Activated naive CD8-positive, alpha-beta T cell treated with anti-CD3 and anti-CD28 coated beads, Interleukin-2, amount 50 U/mL, for 16 hours (primary cell): Measurements from ENCODE around the gene FOXP1.
"Not testable (repeated sequence)": the region's sequence is repeated elsewhere in the genome, so short reads cannot be mapped to it uniquely, and the experiment has no call there.

Experiments
- DNase-seq: peaks from one replicate; pipeline ENCODE4 v3.0.0-alpha.2; 2020; ENCODE audit warnings: low read depth, low spot score

FOXP1 gene

GRCh38 chr3:71451812-71452211 is 131.7 kb downstream of the FOXP1 start:
- DNase-seq: no peak

- DNase-seq: no peak
Observed at GRCh38 chr3:71451060-71451459, 132.5 kb downstream of the FOXP1 start.

DNA sequence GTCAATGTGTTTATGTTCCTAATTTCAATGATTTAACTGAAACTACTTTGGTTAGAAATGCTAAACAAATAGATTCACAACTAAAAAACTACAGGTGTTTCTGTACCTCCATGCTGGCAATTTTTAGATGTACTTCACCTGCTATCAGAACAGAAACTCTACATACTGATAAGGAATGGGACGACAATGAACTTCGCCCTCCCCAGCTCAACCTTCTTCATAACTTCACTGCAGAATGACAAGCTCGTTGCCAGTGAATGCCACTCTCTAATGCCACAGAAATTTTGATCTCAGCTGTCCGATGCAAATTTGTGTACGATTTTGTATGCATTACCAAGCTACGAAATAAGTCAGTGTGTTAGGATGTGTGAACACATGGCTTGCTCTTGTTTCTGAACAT is 133.4 kb downstream of the FOXP1 start:
- no peak for DNase-seq

DNA sequence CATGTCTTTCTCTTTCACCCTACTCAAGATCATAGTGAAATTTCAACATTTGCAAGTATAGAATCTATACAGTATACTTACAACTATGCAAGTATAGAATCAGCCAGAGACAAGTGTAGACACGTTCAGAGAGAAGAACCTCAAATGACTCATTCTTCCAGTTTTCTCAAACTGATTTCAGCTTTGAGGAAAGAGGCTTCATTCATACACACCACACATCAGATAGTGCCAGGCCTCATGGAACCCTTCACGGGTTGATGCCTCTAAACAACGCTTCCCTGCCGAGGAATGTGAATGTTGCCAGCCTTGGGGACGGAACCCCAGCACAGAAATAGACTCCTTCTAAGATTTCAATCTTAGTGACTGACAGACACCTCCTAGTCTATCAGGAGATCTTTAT is 135.7 kb downstream of the FOXP1 start:
- no peak for DNase-seq

GRCh38 chr3:71447197-71447596 is 136.3 kb downstream of the FOXP1 start:
- no peak for DNase-seq

DNA sequence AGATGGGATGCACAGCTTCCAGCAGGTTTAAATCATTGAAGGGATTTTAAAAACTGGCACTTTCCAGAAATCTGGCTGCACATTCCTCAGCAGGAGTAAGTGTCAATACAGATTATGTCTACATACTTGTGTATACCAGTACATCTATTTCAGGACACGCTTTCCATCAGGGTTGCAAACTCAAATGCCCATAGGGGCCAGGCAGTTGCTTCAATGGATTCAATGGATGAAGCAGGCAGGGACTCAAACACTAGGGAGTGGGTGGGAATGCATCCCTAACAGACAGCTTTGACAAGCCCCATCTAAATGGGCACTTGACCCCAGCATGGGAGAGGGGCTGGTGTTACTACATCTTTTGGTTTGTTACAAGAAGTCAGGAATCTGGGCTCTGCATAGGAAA is 136.8 kb downstream of the FOXP1 start:
- no peak for DNase-seq

GRCh38 chr3:71446260-71446659 is 137.3 kb downstream of the FOXP1 start:
- no peak for DNase-seq

- DNase-seq: no peak
Observed at GRCh38 chr3:71444861-71445259, 138.7 kb downstream of the FOXP1 start.

- DNase-seq: no peak
Observed at GRCh38 chr3:71444028-71444860, 139.3 kb downstream of the FOXP1 start.

GRCh38 chr3:71443332-71443731 is 140.2 kb downstream of the FOXP1 start:
- no peak for DNase-seq

DNA sequence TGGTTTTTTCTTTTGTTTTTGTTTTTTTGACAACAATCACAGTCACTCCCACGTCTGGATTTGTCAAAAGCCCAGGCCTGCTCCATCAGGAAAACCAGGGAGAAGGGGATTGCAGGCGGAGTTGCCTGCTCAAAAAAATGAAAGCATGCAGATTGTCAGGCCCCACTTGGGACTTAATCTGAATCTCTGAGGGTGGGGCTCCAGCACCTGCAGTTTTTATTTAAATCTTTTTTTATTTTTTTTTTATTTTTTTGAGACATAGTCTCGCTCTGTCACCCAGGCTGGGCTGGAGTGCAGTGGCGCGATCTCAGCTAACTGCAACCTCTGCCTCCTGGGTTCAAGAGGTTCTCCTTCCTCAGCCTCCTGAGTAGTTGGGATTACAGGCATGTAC is 140.9 kb downstream of the FOXP1 start:
- no peak for DNase-seq

- no peak for DNase-seq
Observed at GRCh38 chr3:71441925-71442651, 141.4 kb downstream of the FOXP1 start.

DNA sequence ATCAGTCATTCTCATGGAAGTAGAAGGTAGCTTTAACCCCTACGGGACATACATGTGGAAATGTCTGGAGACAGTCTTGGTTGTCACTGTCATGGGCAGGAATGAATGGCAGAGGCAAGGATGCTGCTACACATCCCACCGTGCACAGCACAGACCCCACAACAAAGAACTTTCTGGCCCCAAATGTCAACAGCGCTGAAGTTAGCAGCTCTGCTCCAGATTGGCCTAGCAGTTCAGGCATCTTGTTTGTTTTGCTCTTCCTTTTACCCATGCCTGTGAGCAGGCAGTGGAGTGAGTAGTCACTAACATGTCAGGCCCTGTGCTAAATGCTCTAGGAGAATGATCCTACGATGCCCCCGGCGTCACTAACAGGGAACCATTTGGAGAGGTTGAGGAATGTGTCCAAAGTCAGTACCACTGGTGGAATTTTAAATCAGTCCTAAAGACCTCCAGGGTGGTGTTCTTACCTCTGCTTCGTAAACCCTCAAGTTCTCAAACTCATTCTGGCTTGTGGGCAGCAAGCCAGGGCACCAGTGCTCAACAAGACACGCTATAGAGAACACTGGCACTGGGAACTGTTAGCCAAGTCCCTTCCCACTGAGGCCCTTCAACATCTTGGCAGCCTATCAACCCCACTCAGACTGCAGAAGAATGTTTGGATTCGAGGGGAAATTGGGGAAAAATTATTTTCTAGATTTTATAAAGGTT is 142.2 kb downstream of the FOXP1 start:
- DNase-seq: no peak

DNA sequence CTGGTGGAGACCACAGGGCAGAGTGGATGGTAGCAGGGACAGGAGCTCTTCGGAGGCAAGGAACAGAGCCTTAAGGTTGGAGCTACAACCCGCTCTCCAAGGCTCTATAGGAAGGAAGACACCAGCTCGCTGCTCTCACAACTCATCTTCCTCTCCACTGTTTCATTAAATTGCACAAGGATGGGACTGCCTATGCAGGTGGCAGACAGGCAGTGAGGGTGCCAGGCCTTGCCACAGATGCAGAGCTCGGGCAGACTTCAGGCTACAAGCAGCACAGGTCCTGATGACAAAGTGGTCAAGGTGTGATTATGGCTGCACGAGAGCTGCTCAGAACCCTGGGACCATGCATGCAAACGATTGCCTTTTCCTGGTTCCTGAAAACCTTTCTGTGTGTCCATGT is 144.6 kb downstream of the FOXP1 start:
- DNase-seq: no peak

- DNase-seq: no peak
Observed at GRCh38 chr3:71438071-71438685, 145.3 kb downstream of the FOXP1 start.

GRCh38 chr3:71436337-71436736 is 147.2 kb downstream of the FOXP1 start:
- DNase-seq: no peak

DNA sequence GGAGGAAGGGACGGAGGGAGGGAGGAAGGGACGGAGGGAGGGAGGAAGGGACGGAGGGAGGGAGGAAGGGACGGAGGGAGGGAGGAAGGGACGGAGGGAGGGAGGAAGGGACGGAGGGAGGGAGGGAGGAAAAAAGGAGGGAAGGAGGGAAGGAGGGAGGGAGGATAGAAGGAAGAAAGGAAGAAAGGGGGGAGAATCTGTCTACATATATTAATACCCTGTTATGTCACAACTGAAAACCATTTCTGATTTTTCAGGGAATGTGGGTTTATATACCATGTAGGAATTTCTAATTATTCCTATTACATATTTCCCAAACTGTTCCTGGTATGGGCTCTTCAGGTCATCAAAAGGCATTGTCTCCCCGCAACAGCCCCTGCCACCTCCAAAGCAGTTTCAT is 147.7 kb downstream of the FOXP1 start:
- not testable (repeated sequence) for DNase-seq

GRCh38 chr3:71433631-71434030 is 149.9 kb downstream of the FOXP1 start:
- no peak for DNase-seq

DNA sequence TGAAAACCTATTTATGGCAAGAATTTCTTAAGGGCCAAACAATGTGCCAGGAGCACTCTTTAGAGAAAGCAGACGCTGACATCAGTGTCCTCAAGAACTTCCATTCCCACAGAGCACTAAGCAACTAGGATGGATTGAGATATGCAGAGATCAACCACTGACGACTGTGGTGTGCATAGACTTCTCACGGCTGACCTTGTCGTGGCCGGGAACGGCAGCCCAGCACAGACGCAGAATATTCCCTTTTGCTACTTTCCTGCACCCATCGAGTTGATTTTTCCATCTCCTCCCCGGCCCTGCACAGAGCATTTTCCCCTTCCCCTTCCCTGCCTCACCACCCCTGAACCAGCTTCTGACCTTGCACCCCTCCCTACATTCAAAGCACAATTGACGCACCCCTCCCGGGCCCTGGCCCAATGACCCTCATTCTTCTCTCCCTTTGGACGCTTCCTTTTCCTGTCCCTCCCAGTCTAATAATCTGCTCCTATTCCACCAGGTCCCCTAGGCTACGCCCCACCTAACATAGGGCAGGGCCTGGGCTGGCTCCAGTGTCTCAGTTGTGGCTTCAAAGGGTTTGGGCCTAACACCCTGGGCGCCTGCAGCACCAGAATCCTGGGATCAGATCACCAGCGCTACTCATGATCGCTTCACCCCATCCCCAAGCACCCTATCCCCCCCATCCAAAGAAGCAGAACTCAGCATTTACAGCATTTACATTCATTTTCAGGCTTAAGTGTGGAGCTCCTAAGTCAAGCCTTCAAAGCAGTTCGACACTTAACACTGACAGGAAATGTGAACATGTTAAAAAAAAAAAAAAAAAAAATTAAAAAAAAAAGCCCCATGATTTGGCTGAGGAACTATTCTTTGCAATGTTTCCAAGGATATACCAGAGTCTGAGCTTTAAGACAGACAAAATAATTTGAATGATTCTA is 151.2 kb downstream of the FOXP1 start:
- DNase-seq: no peak

- DNase-seq: no peak
Observed at GRCh38 chr3:71430941-71431552, 152.5 kb downstream of the FOXP1 start.

DNA sequence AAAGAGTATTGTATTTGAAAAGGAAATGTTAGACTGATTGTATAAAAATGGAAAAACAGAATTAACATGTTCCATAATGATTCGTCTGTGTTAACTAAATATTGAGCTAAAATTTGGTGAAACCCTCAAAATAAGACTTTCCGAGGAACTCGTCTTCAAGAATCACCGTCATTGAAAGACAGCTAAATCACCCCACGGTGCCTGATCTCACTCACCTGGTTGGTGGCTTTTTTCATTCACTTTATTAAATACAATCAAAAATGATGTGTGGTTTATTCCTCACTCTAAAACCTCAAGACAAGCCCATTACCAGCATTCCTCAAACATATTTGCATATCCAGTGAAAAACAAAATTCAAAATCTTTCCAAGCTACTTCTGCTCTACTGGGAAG is 153.9 kb downstream of the FOXP1 start:
- DNase-seq: no peak
